ENCODE results near the gene MAP2K3. TPM values are rescaled to one million over a fixed set of nuclear protein-coding genes. Genes with fewer than 3 reads are reported as not detected.

Gene MAP2K3
- total RNA-seq, 4 donors from 2014 or later = 23.3 to 42.4 (median 30.5) TPM

DNA sequence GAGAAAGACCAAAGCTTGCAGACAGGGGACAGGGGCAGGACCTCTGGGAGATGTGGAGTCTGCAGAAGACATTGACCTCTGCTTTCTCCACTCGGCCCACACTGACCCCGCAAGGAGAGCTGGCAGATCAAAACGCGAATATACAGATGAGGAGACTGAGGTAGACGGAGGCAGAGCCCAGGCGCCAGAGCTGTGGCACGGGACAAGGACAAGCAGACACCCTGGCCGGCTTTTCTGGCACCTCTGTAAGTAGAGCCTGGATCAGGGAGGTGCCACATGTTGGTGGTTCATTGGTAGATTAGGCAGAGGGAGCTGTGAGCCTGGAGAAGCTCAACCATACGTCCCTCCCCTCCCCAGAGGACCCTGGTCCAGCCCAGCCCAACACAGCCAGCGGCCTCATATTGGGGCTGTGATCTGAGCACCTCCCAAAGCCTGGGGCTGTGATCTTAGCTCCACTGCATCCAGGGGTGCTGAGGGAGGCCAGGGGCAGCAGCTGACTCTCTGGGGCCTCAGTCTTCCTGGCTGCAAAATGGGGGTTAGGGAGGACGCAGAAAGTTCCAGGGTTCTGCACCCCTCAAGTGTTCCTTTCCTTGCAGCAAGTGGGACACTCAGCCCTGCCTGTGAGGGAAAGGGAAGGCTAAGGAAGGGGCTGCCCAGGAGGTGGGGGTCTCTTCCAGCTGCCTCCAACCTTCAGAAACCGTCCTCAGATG is 35.3 kb upstream of the MAP2K3 start:
- intact Hi-C loops (cut with DNase I) = no loop called here

GRCh38 chr17:21249920-21250703 is 34.4 kb upstream of the MAP2K3 start:
- intact Hi-C loops (cut with DNase I) = loop anchor here (5.0 to 10.0 kb wide), 2 partner anchors 123 to 215 kb away; partner anchors contain the start of gene DHRS7B
- TF ChIP-seq POLR2A (IDR thresholded peaks at IDR 0.05; ENCODE audit: low read depth) (no peak), EP300 (IDR thresholded peaks at IDR 0.05) (no peak), CTCF (IDR thresholded peaks at IDR 0.05) (no peak), POLR2AphosphoS5 (IDR thresholded peaks at IDR 0.05) (no peak)
- Histone ChIP-seq H3K27ac (replicated peaks in 1 of 4) (no peak overlapping the region), H3K36me3 (peaks cover 0 to 4% (median 0%) of the 10 kb centered on the region in 4 donors), H3K4me1 (peaks cover 42 to 58% (median 51%) of the 10 kb centered on the region in 4 donors), H3K27me3 (no peaks in the 10 kb centered on the region), H3K4me3 (no peak overlapping the region), H3K9me3 (no peaks in the 10 kb centered on the region)
- no peak for DNase-seq (ENCODE audit: extremely low spot score)
- 73% methylated on average over 6 of the region's 7 CpGs for WGBS

More for the DNA sequence above, 35.3 kb upstream of the MAP2K3 start:
- Histone ChIP-seq H3K4me1 (peaks cover 42 to 58% (median 51%) of the 10 kb centered on the region in 4 donors), H3K36me3 (peaks cover 0 to 4% (median 0%) of the 10 kb centered on the region in 4 donors), H3K9me3 (no peaks in the 10 kb centered on the region), H3K4me3 (no peak overlapping the region), H3K27ac (replicated peaks in 1 of 4) (no peak overlapping the region), H3K27me3 (no peaks in the 10 kb centered on the region)
- no peak for TF ChIP-seq CTCF (IDR thresholded peaks at IDR 0.05)
- no peak for TF ChIP-seq POLR2A (IDR thresholded peaks at IDR 0.05; ENCODE audit: low read depth)
- TF ChIP-seq POLR2AphosphoS5 (IDR thresholded peaks at IDR 0.05) = no peak
- WGBS = 81% methylated on average over 12 of the region's 12 CpGs
- no peak for DNase-seq (ENCODE audit: extremely low spot score)

DNA sequence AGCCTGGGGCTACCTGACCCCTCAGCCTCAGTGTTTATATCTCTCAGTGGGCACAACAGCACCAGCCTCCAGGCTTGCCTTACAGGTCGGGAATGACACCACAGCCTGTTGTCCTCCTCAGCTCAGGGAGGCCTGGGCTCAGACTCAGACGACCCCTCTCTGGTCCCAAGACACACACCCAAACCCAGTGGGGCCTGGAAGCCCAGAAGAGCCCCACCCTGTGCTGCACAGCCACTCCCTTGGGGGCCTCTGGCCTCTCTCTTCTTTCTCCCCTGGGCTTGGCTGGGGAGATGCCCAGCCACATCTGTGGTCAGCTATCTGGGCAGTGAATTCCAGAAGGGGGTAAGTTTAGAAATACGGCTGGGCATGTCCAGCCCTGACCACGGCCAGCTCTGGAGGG is 33.7 kb upstream of the MAP2K3 start:
- 66% methylated on average over 4 of the region's 4 CpGs for WGBS
- Histone ChIP-seq H3K9me3 (no peaks in the 10 kb centered on the region), H3K27me3 (no peaks in the 10 kb centered on the region), H3K27ac (replicated peaks in 1 of 4) (peak overlapping the region in 1 of 4 donors; percentile 23), H3K36me3 (peaks cover 0 to 4% (median 0%) of the 10 kb centered on the region in 4 donors), H3K4me3 (no peak overlapping the region), H3K4me1 (peaks cover 42 to 53% (median 49%) of the 10 kb centered on the region in 4 donors)
- intact Hi-C loops (cut with DNase I) = loop anchor here (5.0 to 10.0 kb wide), 2 partner anchors 124 to 216 kb away; partner anchors contain the start of gene DHRS7B
- DNase-seq (ENCODE audit: extremely low spot score) = no peak
- TF ChIP-seq POLR2A (IDR thresholded peaks at IDR 0.05; ENCODE audit: low read depth) (no peak), CTCF (IDR thresholded peaks at IDR 0.05) (no peak), POLR2AphosphoS5 (IDR thresholded peaks at IDR 0.05) (no peak), EP300 (IDR thresholded peaks at IDR 0.05) (no peak)

GRCh38 chr17:21251337-21252010 is 33.0 kb upstream of the MAP2K3 start:
- DNase-seq (ENCODE audit: extremely low spot score) = no peak
- TF ChIP-seq POLR2A (IDR thresholded peaks at IDR 0.05; ENCODE audit: low read depth) (no peak), POLR2AphosphoS5 (IDR thresholded peaks at IDR 0.05) (no peak), EP300 (IDR thresholded peaks at IDR 0.05) (no peak), CTCF (IDR thresholded peaks at IDR 0.05) (no peak)
- Histone ChIP-seq H3K27ac (replicated peaks in 1 of 4) (peak overlapping the region in 2 of 4 donors; percentile 23 to 64), H3K4me1 (peaks cover 42 to 51% (median 47%) of the 10 kb centered on the region in 4 donors), H3K4me3 (peak overlapping the region in 3 of 4 donors; percentile 63 to 90 (median 70)), H3K27me3 (no peaks in the 10 kb centered on the region), H3K9me3 (no peaks in the 10 kb centered on the region), H3K36me3 (peaks cover 0 to 4% (median 0%) of the 10 kb centered on the region in 4 donors)
- 84% methylated on average over 7 of the region's 15 CpGs for WGBS
- intact Hi-C loops (cut with DNase I) = loop anchor here (2.0 to 10.0 kb wide), 4 partner anchors 27 to 217 kb away; partner anchors contain the start of gene DHRS7B

Measured in esophagus muscularis mucosa (tissue), 4 donors.